T-helper 1 cell treated with Interleukin-12 subunit alpha and Interleukin-12 subunit beta and Interleukin-4 antibody, amounts not matched to agents 30 μg/mL and 1 μg/mL, for 36 hours (primary cell): ENCODE data around the gene DSTYK.

Source experiments
- H3K27ac Mint-ChIP-seq: one replicate; pipeline ENCODE4 v1.8.0; 2021; ENCODE audit warnings: mild to moderate bottlenecking, mixed read lengths
- H3K27me3 Mint-ChIP-seq: one replicate; pipeline ENCODE4 v1.8.0; 2021; ENCODE audit warnings: low read depth, mixed read lengths
- H3K36me3 Mint-ChIP-seq: one replicate; pipeline ENCODE4 v1.8.0; 2021; ENCODE audit warnings: low read depth, mixed read lengths
- H3K4me1 Mint-ChIP-seq: one replicate; pipeline ENCODE4 v1.8.0; 2021; ENCODE audit warnings: low read depth, mixed read lengths
- H3K4me3 Mint-ChIP-seq: one replicate; pipeline ENCODE4 v1.8.0; 2021; ENCODE audit warnings: mild to moderate bottlenecking, moderate library complexity, mixed read lengths
- H3K9me3 Mint-ChIP-seq: one replicate; pipeline ENCODE4 v1.8.0; 2021; ENCODE audit warnings: mixed read lengths

DSTYK gene

GRCh38 chr1:205152505-205152904, 59.0 kb downstream of the DSTYK start:
- peaks cover 22% of the 10 kb centered on the region for H3K9me3 Mint-ChIP-seq
- peaks cover 54% of the 10 kb centered on the region for H3K36me3 Mint-ChIP-seq
- H3K4me3 Mint-ChIP-seq: no peak overlapping the region
- H3K27me3 Mint-ChIP-seq: no peaks in the 10 kb centered on the region
- no peak overlapping the region for H3K27ac Mint-ChIP-seq
- no peaks in the 10 kb centered on the region for H3K4me1 Mint-ChIP-seq

- Mint-ChIP-seq H3K4me1 (no peaks in the 10 kb centered on the region), H3K36me3 (peaks cover 44% of the 10 kb centered on the region), H3K27ac (no peak overlapping the region), H3K4me3 (no peak overlapping the region), H3K9me3 (peaks cover 7% of the 10 kb centered on the region), H3K27me3 (no peaks in the 10 kb centered on the region)
These were observed 60.7 kb downstream of the DSTYK start for GRCh38 chr1:205150651-205151428.

GRCh38 chr1:205147191-205147835, 64.2 kb downstream of the DSTYK start:
- no peak overlapping the region for H3K27ac Mint-ChIP-seq
- no peaks in the 10 kb centered on the region for H3K4me1 Mint-ChIP-seq
- peaks cover 22% of the 10 kb centered on the region for H3K36me3 Mint-ChIP-seq
- no peaks in the 10 kb centered on the region for H3K9me3 Mint-ChIP-seq
- no peaks in the 10 kb centered on the region for H3K27me3 Mint-ChIP-seq
- H3K4me3 Mint-ChIP-seq: no peak overlapping the region

- Mint-ChIP-seq H3K27me3 (no peaks in the 10 kb centered on the region), H3K4me3 (no peak overlapping the region), H3K4me1 (peaks cover 7% of the 10 kb centered on the region), H3K27ac (no peak overlapping the region), H3K9me3 (no peaks in the 10 kb centered on the region), H3K36me3 (peaks cover 18% of the 10 kb centered on the region)
These were observed 66.8 kb downstream of the DSTYK start for GRCh38 chr1:205144751-205145150.

- H3K4me3 Mint-ChIP-seq: no peak overlapping the region
- H3K27me3 Mint-ChIP-seq: no peaks in the 10 kb centered on the region
- no peaks in the 10 kb centered on the region for H3K9me3 Mint-ChIP-seq
- peaks cover 7% of the 10 kb centered on the region for H3K4me1 Mint-ChIP-seq
- peaks cover 13% of the 10 kb centered on the region for H3K36me3 Mint-ChIP-seq
- H3K27ac Mint-ChIP-seq: no peak overlapping the region
These were observed 67.3 kb downstream of the DSTYK start for GRCh38 chr1:205144046-205144720.

- H3K4me1 Mint-ChIP-seq: peaks cover 7% of the 10 kb centered on the region
- H3K27ac Mint-ChIP-seq: no peak overlapping the region
- H3K27me3 Mint-ChIP-seq: no peaks in the 10 kb centered on the region
- H3K4me3 Mint-ChIP-seq: no peak overlapping the region
- H3K36me3 Mint-ChIP-seq: peaks cover 2% of the 10 kb centered on the region
- no peaks in the 10 kb centered on the region for H3K9me3 Mint-ChIP-seq
These were observed 69.4 kb downstream of the DSTYK start for GRCh38 chr1:205142102-205142469.

GRCh38 chr1:205141236-205142101, 70.0 kb downstream of the DSTYK start:
- Mint-ChIP-seq H3K4me3 (no peak overlapping the region), H3K36me3 (peaks cover 2% of the 10 kb centered on the region), H3K27ac (no peak overlapping the region), H3K4me1 (peaks cover 7% of the 10 kb centered on the region), H3K27me3 (no peaks in the 10 kb centered on the region), H3K9me3 (no peaks in the 10 kb centered on the region)

- H3K27me3 Mint-ChIP-seq: no peaks in the 10 kb centered on the region
- H3K27ac Mint-ChIP-seq: no peak overlapping the region
- no peaks in the 10 kb centered on the region for H3K9me3 Mint-ChIP-seq
- peaks cover 7% of the 10 kb centered on the region for H3K4me1 Mint-ChIP-seq
- H3K4me3 Mint-ChIP-seq: no peak overlapping the region
- no peaks in the 10 kb centered on the region for H3K36me3 Mint-ChIP-seq
These were observed 71.4 kb downstream of the DSTYK start for GRCh38 chr1:205140113-205140512.

- no peak overlapping the region for H3K27ac Mint-ChIP-seq
- H3K9me3 Mint-ChIP-seq: no peaks in the 10 kb centered on the region
- peaks cover 7% of the 10 kb centered on the region for H3K4me1 Mint-ChIP-seq
- H3K27me3 Mint-ChIP-seq: no peaks in the 10 kb centered on the region
- no peaks in the 10 kb centered on the region for H3K36me3 Mint-ChIP-seq
- H3K4me3 Mint-ChIP-seq: no peak overlapping the region
These were observed 73.6 kb downstream of the DSTYK start for GRCh38 chr1:205137901-205138300.

GRCh38 chr1:205133287-205133686, 78.2 kb downstream of the DSTYK start:
- Mint-ChIP-seq H3K4me1 (no peaks in the 10 kb centered on the region), H3K9me3 (no peaks in the 10 kb centered on the region), H3K4me3 (no peak overlapping the region), H3K27me3 (no peaks in the 10 kb centered on the region), H3K27ac (no peak overlapping the region), H3K36me3 (no peaks in the 10 kb centered on the region)

GRCh38 chr1:205129447-205130029, 82.0 kb downstream of the DSTYK start:
- no peaks in the 10 kb centered on the region for H3K36me3 Mint-ChIP-seq
- H3K27ac Mint-ChIP-seq: no peak overlapping the region
- no peaks in the 10 kb centered on the region for H3K27me3 Mint-ChIP-seq
- H3K4me1 Mint-ChIP-seq: no peaks in the 10 kb centered on the region
- no peaks in the 10 kb centered on the region for H3K9me3 Mint-ChIP-seq
- H3K4me3 Mint-ChIP-seq: no peak overlapping the region

GRCh38 chr1:205128050-205128449, 83.5 kb downstream of the DSTYK start:
- no peaks in the 10 kb centered on the region for H3K4me1 Mint-ChIP-seq
- no peaks in the 10 kb centered on the region for H3K9me3 Mint-ChIP-seq
- H3K4me3 Mint-ChIP-seq: no peak overlapping the region
- no peaks in the 10 kb centered on the region for H3K27me3 Mint-ChIP-seq
- H3K36me3 Mint-ChIP-seq: no peaks in the 10 kb centered on the region
- H3K27ac Mint-ChIP-seq: no peak overlapping the region

GRCh38 chr1:205127646-205128045, 83.9 kb downstream of the DSTYK start:
- peaks cover 4% of the 10 kb centered on the region for H3K4me1 Mint-ChIP-seq
- no peak overlapping the region for H3K4me3 Mint-ChIP-seq
- no peaks in the 10 kb centered on the region for H3K36me3 Mint-ChIP-seq

GRCh38 chr1:205124726-205125125, 86.8 kb downstream of the DSTYK start:
- Mint-ChIP-seq H3K9me3 (no peaks in the 10 kb centered on the region), H3K27me3 (no peaks in the 10 kb centered on the region), H3K4me3 (no peak overlapping the region), H3K36me3 (peaks cover 3% of the 10 kb centered on the region), H3K27ac (no peak overlapping the region), H3K4me1 (peaks cover 22% of the 10 kb centered on the region)

More at GRCh38 chr1:205127646-205128045, 83.9 kb downstream of the DSTYK start:
- Mint-ChIP-seq H3K9me3 (no peaks in the 10 kb centered on the region), H3K27ac (no peak overlapping the region), H3K27me3 (no peaks in the 10 kb centered on the region)
